Lung (tissue), 4 donors: ENCODE results near the gene PRDM1. TPM values are rescaled to one million over a fixed set of nuclear protein-coding genes. Genes with fewer than 3 reads are reported as not detected.

Experiments
- polyA plus RNA-seq, 2 donors: library from polyadenylated mRNA; stranded (reverse); fragments of 200-250 nt; gene quantifications; one replicate each; pipeline ENCODE4 v1.2.1, GENCODE V29; 2013
- total RNA-seq, 2 donors: library from RNA; depleted of rRNA in 1 of 2; stranded (reverse); fragments of >200 nt in 1 of 2; gene quantifications; one replicate each; pipeline ENCODE4 v1.2.1, GENCODE V29; 2014 to 2021
- donor health status: Bipolar disorder and iron deficiency.
- donor health status: healthy.
- donor health status: DM: yes; HTN: yes; CAD: no.

PRDM1 gene
- total and polyA plus RNA-seq, 4 donors, result 2.3 to 12.4 (median 8.8) TPM

Other genes starting within 250 kb of the PRDM1 start
- gene ATG5, start 239.4 kb downstream of the PRDM1 start, total RNA-seq, result 10 to 100 TPM; 26.3 to 54.2 TPM
- gene ATG5, start 239.4 kb downstream of the PRDM1 start, polyA plus RNA-seq, result 10 to 100 TPM; 15.0 to 18.3 TPM